Mesenchymal stem cell (in vitro differentiated cells and primary cell): ENCODE measurements around the gene FAM170B.

Source experiments
- DNase-seq: peaks from one replicate; pipeline ENCODE4 v3.0.0-alpha.2; 2013
- H2AFZ ChIP-seq: one replicate; pipeline ENCODE4 v1.6.1; 2013; ENCODE audit warnings: low read depth, mild to moderate bottlenecking, control low read depth, inconsistent platforms, low read length, moderate library complexity
- H2AK5ac ChIP-seq: 2 replicates; pipeline ENCODE4 v1.6.1; 2013; ENCODE audit warnings: low read length, moderate library complexity, mild to moderate bottlenecking, inconsistent platforms; ENCODE audit not compliant: severe bottlenecking
- H2BK120ac ChIP-seq: one replicate; pipeline ENCODE4 v1.6.1; 2013; ENCODE audit warnings: low read depth, mild to moderate bottlenecking, inconsistent platforms, low read length, moderate library complexity
- H2BK12ac ChIP-seq, 2 experiments: one replicate each; pipeline ENCODE4 v1.6.1; 2013; ENCODE audit warnings: inconsistent platforms in 2 of 2, low read length in 2 of 2, mild to moderate bottlenecking in 2 of 2, moderate library complexity in 2 of 2, control low read depth in 1 of 2
- H2BK15ac ChIP-seq: one replicate; pipeline ENCODE4 v1.6.1; 2013; ENCODE audit warnings: mild to moderate bottlenecking, low read depth, inconsistent platforms; ENCODE audit not compliant: poor library complexity, severe bottlenecking
- H2BK5ac ChIP-seq: 2 replicates; pipeline ENCODE4 v1.6.1; 2013; ENCODE audit warnings: low read depth, mild to moderate bottlenecking, low read length, control low read depth, inconsistent platforms; ENCODE audit not compliant: poor library complexity, severe bottlenecking
- H3K14ac ChIP-seq, 2 experiments: one replicate each; pipeline ENCODE4 v1.6.1; 2013; ENCODE audit warnings: inconsistent platforms in 2 of 2, low read length in 2 of 2, control low read depth in 1 of 2, mild to moderate bottlenecking in 1 of 2, moderate library complexity in 1 of 2
- H3K18ac ChIP-seq, 2 experiments: one replicate each; pipeline ENCODE4 v1.6.1; 2013; ENCODE audit warnings: inconsistent platforms in 2 of 2, low read length in 2 of 2, control low read depth in 1 of 2, low read depth in 1 of 2, mild to moderate bottlenecking in 1 of 2
- H3K23ac ChIP-seq, 2 experiments: one replicate each; pipeline ENCODE4 v1.6.1; 2013; ENCODE audit warnings: inconsistent platforms in 2 of 2, low read length in 2 of 2, mild to moderate bottlenecking in 2 of 2, moderate library complexity in 2 of 2, control low read depth in 1 of 2
- H3K27ac ChIP-seq: 2 replicates; pipeline ENCODE4 v1.5.1; 2013; ENCODE audit warnings: mild to moderate bottlenecking, moderate library complexity, low read length, control low read depth, inconsistent platforms; ENCODE audit not compliant: poor library complexity, severe bottlenecking
- H3K27me3 ChIP-seq, 2 experiments: 2 replicates each; pipeline versions ENCODE4 v1.6.1 to v1.7.0; 2013; ENCODE audit warnings: low read length in 2 of 2, mild to moderate bottlenecking in 2 of 2, moderate library complexity in 2 of 2, control low read depth in 1 of 2, inconsistent platforms in 1 of 2; ENCODE audit not compliant: control insufficient read depth in 1 of 2, insufficient read depth in 1 of 2
- H3K36me3 ChIP-seq, 2 experiments: 2 replicates each; pipeline versions ENCODE4 v1.6.1 to v1.7.0; 2013; ENCODE audit warnings: low read length in 2 of 2, control low read depth in 1 of 2, inconsistent platforms in 1 of 2, low read depth in 1 of 2, mild to moderate bottlenecking in 1 of 2; ENCODE audit not compliant: insufficient read depth in 2 of 2, control insufficient read depth in 1 of 2
- H3K4ac ChIP-seq, 2 experiments: one replicate each; pipeline ENCODE4 v1.6.1; 2013; ENCODE audit warnings: inconsistent platforms in 2 of 2, low read length in 2 of 2, mild to moderate bottlenecking in 2 of 2, moderate library complexity in 2 of 2, control low read depth in 1 of 2, low read depth in 1 of 2
- H3K4me1 ChIP-seq: 2 replicates; pipeline ENCODE4 v1.6.1; 2013; ENCODE audit warnings: low read depth, low read length, control low read depth; ENCODE audit not compliant: control insufficient read depth, insufficient read depth
- H3K4me2 ChIP-seq: 2 replicates; pipeline ENCODE4 v1.6.1; 2013; ENCODE audit warnings: low read length, mild to moderate bottlenecking, inconsistent platforms; ENCODE audit not compliant: poor library complexity, severe bottlenecking
- H3K4me3 ChIP-seq, 2 experiments: 2 replicates each; pipeline versions ENCODE4 v1.5.1 to v1.7.0; 2013; ENCODE audit warnings: low read length in 2 of 2, mild to moderate bottlenecking in 2 of 2, control low read depth in 1 of 2, low read depth in 1 of 2; ENCODE audit not compliant: insufficient read depth in 1 of 2
- H3K79me1 ChIP-seq: replicated peaks from 2 replicates; pipeline ENCODE4 v1.6.1; 2013; ENCODE audit warnings: mild to moderate bottlenecking, control low read depth, low read length, inconsistent platforms; ENCODE audit not compliant: poor library complexity, severe bottlenecking
- H3K9ac ChIP-seq: 2 replicates; pipeline ENCODE4 v1.7.0; 2013; ENCODE audit warnings: mild to moderate bottlenecking, low read length, moderate library complexity
- H3K9me3 ChIP-seq: 2 replicates; pipeline ENCODE4 v1.7.0; 2013; ENCODE audit warnings: mild to moderate bottlenecking, low read length; ENCODE audit not compliant: control insufficient read depth
- H4K8ac ChIP-seq: one replicate; pipeline ENCODE4 v1.6.1; 2013; ENCODE audit warnings: inconsistent platforms, mild to moderate bottlenecking, low read length, moderate library complexity
- H4K91ac ChIP-seq: one replicate; pipeline ENCODE4 v1.6.1; 2013; ENCODE audit warnings: mild to moderate bottlenecking, low read length, inconsistent platforms
- WGBS: methylation state at CpG from one replicate; pipeline ENCODE4 v1.1.7; 2013; ENCODE audit warnings: mixed read lengths; 5-methylcytosine and 5-hydroxymethylcytosine counted together

FAM170B gene

DNA sequence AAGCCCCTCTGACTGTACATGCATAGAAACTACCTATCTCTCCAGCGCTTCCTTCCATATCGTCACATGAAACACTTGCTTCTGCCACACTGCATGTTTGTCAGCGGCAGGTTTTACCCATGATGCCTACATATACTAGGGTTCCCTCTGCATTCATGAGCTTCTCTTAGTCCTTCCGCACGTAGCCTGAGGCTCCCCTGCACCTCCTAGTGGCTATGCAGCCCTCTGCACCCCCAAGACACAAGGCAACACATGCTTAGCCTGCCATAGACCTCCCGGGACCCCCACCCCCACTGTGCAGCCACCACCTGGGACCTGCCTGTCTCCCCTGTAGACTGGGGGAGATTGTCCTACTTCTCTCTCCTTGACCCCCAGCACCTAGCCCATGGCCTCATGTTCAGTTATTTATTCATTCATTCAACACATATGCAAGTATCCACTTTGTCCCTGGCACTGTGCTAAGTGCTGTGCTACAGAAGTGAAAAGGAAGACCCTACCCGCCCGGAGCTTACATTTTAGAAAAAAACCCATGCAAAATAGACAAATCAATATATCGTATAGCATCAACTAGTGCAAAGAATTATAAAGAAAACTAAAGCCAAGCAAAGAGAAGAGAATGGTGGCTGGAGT, 30.9 kb upstream of the FAM170B start:
- Histone ChIP-seq H3K79me1 (no peaks in the 10 kb centered on the region), H3K27me3 (peaks cover 0 to 11% of the 10 kb centered on the region in 2 experiments), H2BK12ac (no peak overlapping the region), H3K9me3 (no peaks in the 10 kb centered on the region), H3K4me2 (no peak overlapping the region), H3K27ac (no peak overlapping the region), H2BK15ac (no peak overlapping the region), H3K4ac (no peak overlapping the region), H4K91ac (no peak overlapping the region), H3K18ac (no peak overlapping the region), H2AK5ac (no peak overlapping the region), H4K8ac (no peak overlapping the region), H3K9ac (no peak overlapping the region), H3K4me3 (no peak overlapping the region), H3K4me1 (peaks cover 3% of the 10 kb centered on the region), H3K36me3 (no peaks in the 10 kb centered on the region), H3K23ac (no peak overlapping the region), H2AFZ (no peak overlapping the region), H3K14ac (no peak overlapping the region), H2BK120ac (no peak overlapping the region), H2BK5ac (no peak overlapping the region)
- peak; percentile 32 for DNase-seq
- 49% methylated on average over 8 of the region's 9 CpGs for WGBS

DNA sequence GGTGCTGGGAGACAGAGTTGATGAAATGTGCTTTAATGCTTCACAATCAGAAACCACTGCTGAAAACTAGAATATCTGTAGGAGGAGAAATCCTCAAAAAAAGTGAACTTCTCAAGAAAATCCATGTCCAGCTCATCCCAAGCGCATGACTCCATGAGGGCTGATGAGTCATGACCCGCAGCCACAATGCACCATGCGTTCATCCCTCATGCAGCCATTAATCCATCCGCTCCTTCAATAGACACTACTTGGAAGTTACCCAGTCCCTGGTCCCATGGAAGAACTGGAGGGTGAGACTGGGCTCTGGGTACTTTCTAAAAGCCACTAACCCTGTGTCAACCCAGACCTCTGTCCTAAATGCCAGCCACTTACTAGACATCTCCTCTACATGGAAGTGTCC, 29.9 kb upstream of the FAM170B start:
- no peak overlapping the region for H3K4ac ChIP-seq
- no peaks in the 10 kb centered on the region for H3K36me3 ChIP-seq
- peak overlapping the region; percentile 58 for H3K9ac ChIP-seq
- H3K18ac ChIP-seq = no peak overlapping the region
- H2BK15ac ChIP-seq = no peak overlapping the region
- no peak overlapping the region for H2BK120ac ChIP-seq
- H2AK5ac ChIP-seq = no peak overlapping the region
- H3K79me1 ChIP-seq = no peaks in the 10 kb centered on the region
- no peak overlapping the region for H3K27ac ChIP-seq
- H3K23ac ChIP-seq = no peak overlapping the region
- no peak overlapping the region for H2BK12ac ChIP-seq
- H3K14ac ChIP-seq = no peak overlapping the region
- H2AFZ ChIP-seq = no peak overlapping the region
- no peaks in the 10 kb centered on the region for H3K9me3 ChIP-seq
- H2BK5ac ChIP-seq = no peak overlapping the region
- H4K91ac ChIP-seq = no peak overlapping the region
- no peak overlapping the region for H4K8ac ChIP-seq
- DNase-seq = peak; percentile 52
- H3K27me3 ChIP-seq = peaks cover 0 to 11% of the 10 kb centered on the region in 2 experiments
- H3K4me2 ChIP-seq = no peak overlapping the region
- no peak overlapping the region for H3K4me3 ChIP-seq
- 77% methylated on average over 4 of the region's 4 CpGs for WGBS
- H3K4me1 ChIP-seq = peaks cover 3% of the 10 kb centered on the region

- no peak overlapping the region for H4K8ac ChIP-seq
- no peak overlapping the region for H4K91ac ChIP-seq
- peaks cover 3% of the 10 kb centered on the region for H3K4me1 ChIP-seq
- no peak overlapping the region for H3K27ac ChIP-seq
- H3K14ac ChIP-seq = no peak overlapping the region
- H3K4me2 ChIP-seq = no peak overlapping the region
- H3K9ac ChIP-seq = no peak overlapping the region
- no peaks in the 10 kb centered on the region for H3K79me1 ChIP-seq
- no peak overlapping the region for H3K23ac ChIP-seq
- no peak overlapping the region for H2AK5ac ChIP-seq
- H2BK15ac ChIP-seq = no peak overlapping the region
- no peak overlapping the region for H3K4ac ChIP-seq
- 85% methylated on average over 8 of the region's 8 CpGs for WGBS
- H3K4me3 ChIP-seq = no peak overlapping the region
- no peak overlapping the region for H2BK12ac ChIP-seq
- no peak overlapping the region for H3K18ac ChIP-seq
- no peak overlapping the region for H2BK5ac ChIP-seq
- no peaks in the 10 kb centered on the region for H3K9me3 ChIP-seq
- H3K36me3 ChIP-seq = no peaks in the 10 kb centered on the region
- no peak overlapping the region for H2AFZ ChIP-seq
- H3K27me3 ChIP-seq = peaks cover 0 to 7% of the 10 kb centered on the region in 2 experiments
- DNase-seq = no peak
- no peak overlapping the region for H2BK120ac ChIP-seq
These were observed 29.0 kb upstream of the FAM170B start for GRCh38 chr10:49162761-49163310.

DNA sequence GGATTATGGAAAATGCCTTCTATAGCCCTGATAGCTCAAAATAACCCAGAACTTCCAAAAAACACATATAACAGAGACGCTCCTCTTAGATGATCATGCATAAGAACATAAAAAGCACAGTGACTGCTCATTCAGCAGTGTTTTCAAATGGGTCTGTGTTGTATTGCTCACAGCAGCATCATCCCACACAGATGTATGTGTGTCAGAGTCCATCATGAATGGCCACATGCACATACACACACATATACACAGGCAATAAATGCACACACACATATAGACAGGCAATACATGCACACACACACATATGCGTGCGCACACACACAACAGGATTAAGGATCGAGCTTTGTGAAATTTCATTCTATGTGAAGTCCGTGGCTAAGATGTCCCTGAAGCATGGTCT, 28.2 kb upstream of the FAM170B start:
- no peak overlapping the region for H2AK5ac ChIP-seq
- H3K4me3 ChIP-seq = no peak overlapping the region
- H3K23ac ChIP-seq = no peak overlapping the region
- 77% methylated on average over 5 of the region's 5 CpGs for WGBS
- H2BK120ac ChIP-seq = no peak overlapping the region
- no peaks in the 10 kb centered on the region for H3K79me1 ChIP-seq
- no peak overlapping the region for H4K91ac ChIP-seq
- no peak overlapping the region for H3K4ac ChIP-seq
- no peaks in the 10 kb centered on the region for H3K36me3 ChIP-seq
- peaks cover 0 to 6% of the 10 kb centered on the region in 2 experiments for H3K27me3 ChIP-seq
- no peak overlapping the region for H2BK15ac ChIP-seq
- peaks cover 3% of the 10 kb centered on the region for H3K4me1 ChIP-seq
- no peak overlapping the region for H2AFZ ChIP-seq
- no peak overlapping the region for H2BK5ac ChIP-seq
- H3K27ac ChIP-seq = no peak overlapping the region
- no peak overlapping the region for H3K4me2 ChIP-seq
- no peak overlapping the region for H2BK12ac ChIP-seq
- H4K8ac ChIP-seq = no peak overlapping the region
- H3K18ac ChIP-seq = no peak overlapping the region
- DNase-seq = no peak
- peak overlapping the region; percentile 13 for H3K9ac ChIP-seq
- H3K14ac ChIP-seq = no peak overlapping the region
- H3K9me3 ChIP-seq = no peaks in the 10 kb centered on the region
